Kidney (tissue), 14 donors: ENCODE data around the gene NCMAP. TPM values are rescaled to one million over a fixed set of nuclear protein-coding genes. Genes with fewer than 3 reads are reported as not detected.

Experiments used
- DNase-seq, 5 donors: peaks; one replicate each; pipeline ENCODE4 v3.0.0-alpha.2; 2013 to 2020
- FAIRE-seq: peaks from 2 replicates; lab custom pipeline; 2012; peaks lifted over from hg19 to GRCh38; lab: Jason Lieb, UNC
- H3K27ac ChIP-seq, 2 donors: one replicate each; pipeline ENCODE4 v1.7.0; 2013; ENCODE audit warnings: low read depth in 2 of 2, low read length in 2 of 2, inconsistent platforms in 1 of 2
- H3K27me3 ChIP-seq: one replicate; pipeline ENCODE4 v1.7.1; 2013; ENCODE audit warnings: low read length, inconsistent platforms; ENCODE audit not compliant: control insufficient read depth, insufficient read depth
- H3K36me3 ChIP-seq, 3 donors: one replicate each; pipeline versions ENCODE4 v1.7.0 to v1.7.1; 2013; ENCODE audit warnings: low read length in 3 of 3, control low read depth in 1 of 3, inconsistent platforms in 1 of 3; ENCODE audit not compliant: insufficient read depth in 3 of 3, control insufficient read depth in 2 of 3
- H3K4me1 ChIP-seq, 3 donors: one replicate each; pipeline versions ENCODE4 v1.7.0 to v1.7.1; 2013; ENCODE audit warnings: low read length in 3 of 3, inconsistent platforms in 1 of 3, low read depth in 1 of 3; ENCODE audit not compliant: control insufficient read depth in 2 of 3, insufficient read depth in 2 of 3
- H3K4me3 ChIP-seq, 3 donors: one replicate each; pipeline versions ENCODE4 v1.7.0 to v1.8.1; 2013; ENCODE audit warnings: low read length in 3 of 3, control low read depth in 1 of 3, inconsistent platforms in 1 of 3
- H3K9ac ChIP-seq, 3 donors: one replicate each; pipeline versions ENCODE4 v1.7.0 to v1.7.1; 2013; ENCODE audit warnings: low read length in 3 of 3, control low read depth in 1 of 3, inconsistent platforms in 1 of 3
- H3K9me3 ChIP-seq, 3 donors: one replicate each; pipeline versions ENCODE4 v1.7.0 to v1.7.1; 2013; ENCODE audit warnings: low read length in 3 of 3, control low read depth in 1 of 3, inconsistent platforms in 1 of 3; ENCODE audit not compliant: control insufficient read depth in 2 of 3, insufficient read depth in 1 of 3
- intact Hi-C: fragments of 100-400 bp; cut with DNase I; formaldehyde crosslinking; loops from one replicate; pipeline ENCODE4 v1.11.1; 2022
- polyA plus RNA-seq: library from polyadenylated mRNA; stranded (reverse); fragments of 350-450 nt; fragmentation: Illumina TruSeq; extraction: RNeasy Lipid Tissue Mini Kit (QIAGEN cat#74804); gene quantifications from one replicate; pipeline ENCODE4 v1.2.3, GENCODE V29; 2014; ENCODE audit warnings: low read depth, low replicate concordance; ENCODE audit not compliant: insufficient read depth
- total RNA-seq: library from RNA; stranded (reverse); fragmentation: NEBNext Ultra II Directional; extraction: Animal tissue kit (Norgen Biotek cat#: 25700); gene quantifications from one replicate; pipeline ENCODE4 v1.2.1, GENCODE V29; 2021
- TF ChIP-seq, protein P1 (sequence below): IDR thresholded peaks from 3 replicates; pipeline ENCODE4 v1.5.1; 2012; ENCODE audit warnings: mild to moderate bottlenecking, moderate library complexity, borderline replicate concordance; ENCODE audit not compliant: insufficient read depth; ENCODE audit errors: extremely low read depth
- donor health status: control.
- donor health status: control.
- donor health status: control.
- donor health status: control.
- donor health status: control.
- donor health status: DM: yes; HTN: yes; CAD: no.
- donor health status: Normal renal cell carcinoma (clear cell type).

Gene NCMAP
- total and polyA plus RNA-seq, 2 donors from 2014 or later, result 0.65 to 11.0 TPM

GRCh38 chr1:24591781-24592180 is 35.9 kb downstream of the NCMAP start:
- intact Hi-C loops, result no loop called here
- no peak overlapping the region for H3K4me3 ChIP-seq
- H3K27ac ChIP-seq, result no peak overlapping the region
- no peaks in the 10 kb centered on the region for H3K4me1 ChIP-seq
- H3K9me3 ChIP-seq, result no peaks in the 10 kb centered on the region
- H3K27me3 ChIP-seq, result no peaks in the 10 kb centered on the region
- FAIRE-seq, result no peak
- no peak overlapping the region for H3K9ac ChIP-seq
- TF ChIP-seq, protein P1, sequence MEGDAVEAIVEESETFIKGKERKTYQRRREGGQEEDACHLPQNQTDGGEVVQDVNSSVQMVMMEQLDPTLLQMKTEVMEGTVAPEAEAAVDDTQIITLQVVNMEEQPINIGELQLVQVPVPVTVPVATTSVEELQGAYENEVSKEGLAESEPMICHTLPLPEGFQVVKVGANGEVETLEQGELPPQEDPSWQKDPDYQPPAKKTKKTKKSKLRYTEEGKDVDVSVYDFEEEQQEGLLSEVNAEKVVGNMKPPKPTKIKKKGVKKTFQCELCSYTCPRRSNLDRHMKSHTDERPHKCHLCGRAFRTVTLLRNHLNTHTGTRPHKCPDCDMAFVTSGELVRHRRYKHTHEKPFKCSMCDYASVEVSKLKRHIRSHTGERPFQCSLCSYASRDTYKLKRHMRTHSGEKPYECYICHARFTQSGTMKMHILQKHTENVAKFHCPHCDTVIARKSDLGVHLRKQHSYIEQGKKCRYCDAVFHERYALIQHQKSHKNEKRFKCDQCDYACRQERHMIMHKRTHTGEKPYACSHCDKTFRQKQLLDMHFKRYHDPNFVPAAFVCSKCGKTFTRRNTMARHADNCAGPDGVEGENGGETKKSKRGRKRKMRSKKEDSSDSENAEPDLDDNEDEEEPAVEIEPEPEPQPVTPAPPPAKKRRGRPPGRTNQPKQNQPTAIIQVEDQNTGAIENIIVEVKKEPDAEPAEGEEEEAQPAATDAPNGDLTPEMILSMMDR, result no peak
- no peak for DNase-seq
- H3K36me3 ChIP-seq, result no peaks in the 10 kb centered on the region

- no peak overlapping the region for H3K27ac ChIP-seq
- no peaks in the 10 kb centered on the region for H3K4me1 ChIP-seq
- no peaks in the 10 kb centered on the region for H3K36me3 ChIP-seq
- no peaks in the 10 kb centered on the region for H3K9me3 ChIP-seq
- H3K4me3 ChIP-seq, result no peak overlapping the region
- DNase-seq, result peak in 1 of 5 donors; percentile 15
- H3K27me3 ChIP-seq, result no peaks in the 10 kb centered on the region
- no peak for FAIRE-seq
- intact Hi-C loops, result no loop called here
- TF ChIP-seq, protein P1, result no peak
- H3K9ac ChIP-seq, result no peak overlapping the region
These were observed 38.4 kb downstream of the NCMAP start for GRCh38 chr1:24594328-24594598.

DNA sequence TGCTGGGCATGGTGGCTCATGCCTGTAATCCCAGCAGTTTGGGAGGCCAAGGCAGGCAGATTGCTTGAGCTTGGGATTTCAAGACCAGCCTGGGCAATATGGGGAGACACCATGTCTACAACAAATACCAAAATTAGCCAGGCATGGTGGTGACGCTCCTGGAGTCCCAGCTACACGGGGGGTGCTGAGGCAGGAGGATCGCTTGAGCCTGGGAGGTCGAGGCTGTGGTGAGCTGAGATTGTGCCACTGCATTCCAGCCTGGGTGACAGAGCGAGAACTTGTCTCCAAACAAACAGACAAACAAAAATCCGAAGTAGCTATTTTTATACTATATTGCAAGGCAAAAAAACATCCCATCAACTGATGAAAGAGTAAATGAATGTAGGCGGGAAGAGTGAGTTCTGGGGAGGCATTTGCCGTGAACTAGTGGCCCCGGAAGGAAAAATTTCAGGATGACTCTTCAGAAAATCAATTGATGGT is 40.6 kb downstream of the NCMAP start:
- no peak overlapping the region for H3K27ac ChIP-seq
- H3K4me1 ChIP-seq, result no peaks in the 10 kb centered on the region
- H3K36me3 ChIP-seq, result no peaks in the 10 kb centered on the region
- no peak for FAIRE-seq
- no peak for DNase-seq
- H3K27me3 ChIP-seq, result no peaks in the 10 kb centered on the region
- intact Hi-C loops, result no loop called here
- H3K9me3 ChIP-seq, result no peaks in the 10 kb centered on the region
- TF ChIP-seq, protein P1, result no peak
- H3K4me3 ChIP-seq, result no peak overlapping the region
- no peak overlapping the region for H3K9ac ChIP-seq

- H3K4me1 ChIP-seq, result no peaks in the 10 kb centered on the region
- H3K27ac ChIP-seq, result no peak overlapping the region
- no peaks in the 10 kb centered on the region for H3K9me3 ChIP-seq
- intact Hi-C loops, result no loop called here
- H3K27me3 ChIP-seq, result no peaks in the 10 kb centered on the region
- H3K4me3 ChIP-seq, result no peak overlapping the region
- H3K9ac ChIP-seq, result no peak overlapping the region
- FAIRE-seq (no peak), DNase-seq (no peak)
- TF ChIP-seq, protein P1, result no peak
- no peaks in the 10 kb centered on the region for H3K36me3 ChIP-seq
These were observed 43.4 kb downstream of the NCMAP start for GRCh38 chr1:24599265-24599664.
